Measurements from ENCODE around the gene KRT74. TPM values are rescaled to one million over a fixed set of nuclear protein-coding genes. Genes with fewer than 3 reads are reported as not detected.

The KRT74 gene
- total RNA-seq, 1 donor from 2014 or later: not detected

DNA sequence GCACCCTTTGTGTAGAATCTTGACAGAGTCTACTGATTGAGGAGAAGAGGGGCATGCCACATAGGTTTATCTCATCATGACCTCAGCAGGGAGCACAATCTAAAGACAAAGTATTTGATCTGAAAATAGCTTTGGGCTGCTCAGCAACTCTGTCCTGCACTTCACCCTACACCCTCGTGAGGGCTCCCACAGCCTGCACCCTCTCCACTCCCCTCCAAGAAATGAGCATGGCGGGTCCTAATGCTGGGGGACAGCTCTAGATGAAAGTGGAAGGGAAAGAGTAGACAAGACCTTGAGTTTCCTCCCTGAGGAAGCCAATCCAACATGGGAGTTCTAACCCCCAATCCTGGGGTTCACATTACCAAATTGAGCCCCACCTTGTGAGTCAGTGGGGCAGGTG lies 42.7 kb downstream of the KRT74 start:
- TF ChIP-seq, protein P1, sequence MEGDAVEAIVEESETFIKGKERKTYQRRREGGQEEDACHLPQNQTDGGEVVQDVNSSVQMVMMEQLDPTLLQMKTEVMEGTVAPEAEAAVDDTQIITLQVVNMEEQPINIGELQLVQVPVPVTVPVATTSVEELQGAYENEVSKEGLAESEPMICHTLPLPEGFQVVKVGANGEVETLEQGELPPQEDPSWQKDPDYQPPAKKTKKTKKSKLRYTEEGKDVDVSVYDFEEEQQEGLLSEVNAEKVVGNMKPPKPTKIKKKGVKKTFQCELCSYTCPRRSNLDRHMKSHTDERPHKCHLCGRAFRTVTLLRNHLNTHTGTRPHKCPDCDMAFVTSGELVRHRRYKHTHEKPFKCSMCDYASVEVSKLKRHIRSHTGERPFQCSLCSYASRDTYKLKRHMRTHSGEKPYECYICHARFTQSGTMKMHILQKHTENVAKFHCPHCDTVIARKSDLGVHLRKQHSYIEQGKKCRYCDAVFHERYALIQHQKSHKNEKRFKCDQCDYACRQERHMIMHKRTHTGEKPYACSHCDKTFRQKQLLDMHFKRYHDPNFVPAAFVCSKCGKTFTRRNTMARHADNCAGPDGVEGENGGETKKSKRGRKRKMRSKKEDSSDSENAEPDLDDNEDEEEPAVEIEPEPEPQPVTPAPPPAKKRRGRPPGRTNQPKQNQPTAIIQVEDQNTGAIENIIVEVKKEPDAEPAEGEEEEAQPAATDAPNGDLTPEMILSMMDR (IDR thresholded peaks at IDR 0.05; ENCODE audit: insufficient read depth, low read length, poor library complexity, severe bottlenecking): no peak
- Histone ChIP-seq H3K4me3 (ENCODE audit: low read depth, low read length) (no peak overlapping the region), H3K27me3 (ENCODE audit: control insufficient read depth, insufficient read depth, low read length) (peaks cover 2% of the 10 kb centered on the region), H3K36me3 (ENCODE audit: control insufficient read depth, insufficient read depth, low read length) (no peaks in the 10 kb centered on the region)
- no peak for DNase-seq (ENCODE audit: low read depth)

DNA sequence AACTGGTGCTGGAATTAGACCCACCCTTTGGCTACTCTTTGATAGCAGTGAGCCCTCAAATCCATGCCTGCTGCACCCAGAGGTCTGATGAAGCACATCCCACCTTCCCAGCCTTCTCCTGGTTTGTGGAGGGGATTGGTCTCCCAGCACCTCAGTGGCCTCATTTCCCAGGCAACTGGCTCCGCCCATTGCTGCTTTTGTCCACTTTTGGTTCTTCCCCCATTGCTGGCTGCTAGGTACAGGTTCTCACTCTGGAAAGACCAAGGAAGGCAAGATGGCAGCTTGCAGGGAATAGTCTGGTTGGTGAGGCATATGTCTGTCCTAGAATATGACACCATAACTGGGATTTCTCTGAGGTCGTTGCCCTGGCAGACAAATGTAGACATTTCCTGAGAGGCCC lies 43.3 kb downstream of the KRT74 start:
- no peak overlapping the region for H3K4me3 ChIP-seq (ENCODE audit: low read depth, low read length)
- TF ChIP-seq, protein P1 (IDR thresholded peaks at IDR 0.05; ENCODE audit: insufficient read depth, low read length, poor library complexity, severe bottlenecking): no peak
- no peaks in the 10 kb centered on the region for H3K36me3 ChIP-seq (ENCODE audit: control insufficient read depth, insufficient read depth, low read length)
- peaks cover 2% of the 10 kb centered on the region for H3K27me3 ChIP-seq (ENCODE audit: control insufficient read depth, insufficient read depth, low read length)
- no peak for DNase-seq (ENCODE audit: low read depth)

DNA sequence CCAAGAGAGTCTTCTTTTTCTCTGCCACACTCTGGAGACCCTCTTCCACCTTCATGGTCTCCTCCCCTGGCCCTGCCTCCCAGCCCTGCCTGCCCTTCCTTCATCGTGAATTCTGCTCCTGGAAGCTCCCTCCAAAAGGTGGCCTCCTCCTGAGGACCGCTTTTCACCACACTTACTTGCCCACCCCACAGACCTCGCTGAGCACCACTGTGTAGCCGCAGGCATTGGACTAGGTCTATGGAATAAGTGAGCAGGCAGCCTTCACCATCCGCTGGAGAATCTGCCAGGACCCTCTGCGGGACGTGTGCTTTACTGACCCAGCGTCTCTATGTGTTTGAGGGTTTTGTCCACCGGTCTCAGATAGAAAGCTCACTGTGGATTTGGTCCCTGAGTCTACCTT lies 43.8 kb downstream of the KRT74 start:
- no peak for DNase-seq (ENCODE audit: low read depth)
- Histone ChIP-seq H3K4me3 (ENCODE audit: low read depth, low read length) (no peak overlapping the region), H3K27me3 (ENCODE audit: control insufficient read depth, insufficient read depth, low read length) (peaks cover 2% of the 10 kb centered on the region), H3K36me3 (ENCODE audit: control insufficient read depth, insufficient read depth, low read length) (no peaks in the 10 kb centered on the region)
- TF ChIP-seq, protein P1 (IDR thresholded peaks at IDR 0.05; ENCODE audit: insufficient read depth, low read length, poor library complexity, severe bottlenecking): no peak

- no peaks in the 10 kb centered on the region for H3K36me3 ChIP-seq (ENCODE audit: control insufficient read depth, insufficient read depth, low read length)
- H3K27me3 ChIP-seq (ENCODE audit: control insufficient read depth, insufficient read depth, low read length): peaks cover 2% of the 10 kb centered on the region
- no peak for DNase-seq (ENCODE audit: low read depth)
- TF ChIP-seq, protein P1 (IDR thresholded peaks at IDR 0.05; ENCODE audit: insufficient read depth, low read length, poor library complexity, severe bottlenecking): no peak
- no peak overlapping the region for H3K4me3 ChIP-seq (ENCODE audit: low read depth, low read length)
These were observed 44.2 kb downstream of the KRT74 start for GRCh38 chr12:52529417-52529816.

GRCh38 chr12:52528641-52529143 lies 45.0 kb downstream of the KRT74 start:
- H3K4me3 ChIP-seq (ENCODE audit: low read depth, low read length): no peak overlapping the region
- H3K27me3 ChIP-seq (ENCODE audit: control insufficient read depth, insufficient read depth, low read length): peaks cover 5% of the 10 kb centered on the region
- no peaks in the 10 kb centered on the region for H3K36me3 ChIP-seq (ENCODE audit: control insufficient read depth, insufficient read depth, low read length)
- TF ChIP-seq, protein P1 (IDR thresholded peaks at IDR 0.05; ENCODE audit: insufficient read depth, low read length, poor library complexity, severe bottlenecking): no peak
- no peak for DNase-seq (ENCODE audit: low read depth)

DNA sequence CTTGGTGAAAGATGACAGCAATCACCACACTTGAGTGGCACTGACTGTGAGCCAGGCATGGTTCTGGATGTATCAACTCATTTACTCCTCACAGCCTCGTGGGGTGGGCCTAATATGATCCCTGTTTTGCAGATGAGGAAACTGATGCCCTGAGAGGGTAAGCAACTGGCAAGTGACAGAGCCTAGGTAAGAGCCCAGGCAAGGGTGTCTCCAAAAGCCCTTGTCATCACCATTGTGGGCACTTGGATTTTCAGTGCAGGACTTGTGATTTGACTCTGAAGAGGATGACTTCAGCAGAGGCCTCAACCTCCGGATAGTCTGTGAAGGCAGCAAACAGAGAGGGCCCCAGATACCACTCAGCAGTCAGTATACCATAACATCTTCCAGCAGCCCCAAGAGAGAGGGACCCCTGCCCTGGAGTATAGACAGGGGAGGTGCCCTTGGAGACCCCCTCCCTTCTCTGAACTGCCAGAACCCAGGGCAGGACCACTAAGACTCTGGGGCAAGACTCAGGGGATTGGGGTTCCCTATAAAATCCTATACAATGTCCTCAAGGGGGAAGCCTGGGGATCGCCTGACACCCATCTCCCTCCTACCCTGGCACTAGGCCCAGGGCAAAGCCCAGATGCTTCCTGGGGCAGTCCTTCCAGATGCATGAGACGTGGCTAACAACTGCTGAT lies 46.4 kb downstream of the KRT74 start:
- H3K36me3 ChIP-seq (ENCODE audit: control insufficient read depth, insufficient read depth, low read length): no peaks in the 10 kb centered on the region
- peaks cover 11% of the 10 kb centered on the region for H3K27me3 ChIP-seq (ENCODE audit: control insufficient read depth, insufficient read depth, low read length)
- H3K4me3 ChIP-seq (ENCODE audit: low read depth, low read length): no peak overlapping the region
- no peak for DNase-seq (ENCODE audit: low read depth)
- TF ChIP-seq, protein P1 (IDR thresholded peaks at IDR 0.05; ENCODE audit: insufficient read depth, low read length, poor library complexity, severe bottlenecking): no peak

Measured in kidney epithelial cell (primary cell).